ENCODE results near the gene NTHL1.

NTHL1 gene

GRCh38 chr16:2062801-2063200, 15.2 kb upstream of the NTHL1 start:
- H3K27me3 ChIP-seq (ENCODE audit: insufficient read depth, low read length) = no peaks in the 10 kb centered on the region
- H3K79me2 ChIP-seq (ENCODE audit: control insufficient read depth, insufficient read depth, low read length, unreplicated experiment) = no peaks in the 10 kb centered on the region
- no peaks in the 10 kb centered on the region for H3K4me1 ChIP-seq (ENCODE audit: control insufficient read depth, insufficient read depth, low read length, unreplicated experiment)
- no peak overlapping the region for H2AFZ ChIP-seq (ENCODE audit: low read length, unreplicated experiment)
- no peak overlapping the region for H3K27ac ChIP-seq (ENCODE audit: low read depth, low read length)
- H3K4me3 ChIP-seq (ENCODE audit: low read depth, low read length) = no peak overlapping the region
- H3K36me3 ChIP-seq (ENCODE audit: insufficient read depth, low read length) = peaks cover 8% of the 10 kb centered on the region; the same call in 1 of the 2 replicates

GRCh38 chr16:2061526-2061925, 13.9 kb upstream of the NTHL1 start:
- Histone ChIP-seq H3K36me3 (ENCODE audit: insufficient read depth, low read length) (peaks cover 8% of the 10 kb centered on the region; the same call in 1 of the 2 replicates), H3K4me1 (ENCODE audit: control insufficient read depth, insufficient read depth, low read length, unreplicated experiment) (no peaks in the 10 kb centered on the region), H2AFZ (ENCODE audit: low read length, unreplicated experiment) (no peak overlapping the region)

GRCh38 chr16:2061023-2061422, 13.4 kb upstream of the NTHL1 start:
- no peaks in the 10 kb centered on the region for H3K79me2 ChIP-seq (ENCODE audit: control insufficient read depth, insufficient read depth, low read length, unreplicated experiment)
- no peak overlapping the region for H3K27ac ChIP-seq (ENCODE audit: low read depth, low read length)
- no peaks in the 10 kb centered on the region for H3K4me1 ChIP-seq (ENCODE audit: control insufficient read depth, insufficient read depth, low read length, unreplicated experiment)
- H3K36me3 ChIP-seq (ENCODE audit: insufficient read depth, low read length) = peaks cover 5% of the 10 kb centered on the region; the same call in 1 of the 2 replicates
- H3K27me3 ChIP-seq (ENCODE audit: insufficient read depth, low read length) = no peaks in the 10 kb centered on the region
- no peak overlapping the region for H2AFZ ChIP-seq (ENCODE audit: low read length, unreplicated experiment)
- no peak overlapping the region for H3K4me3 ChIP-seq (ENCODE audit: low read depth, low read length)

More at GRCh38 chr16:2061526-2061925, 13.9 kb upstream of the NTHL1 start:
- Histone ChIP-seq H3K27me3 (ENCODE audit: insufficient read depth, low read length) (no peaks in the 10 kb centered on the region), H3K27ac (ENCODE audit: low read depth, low read length) (no peak overlapping the region), H3K79me2 (ENCODE audit: control insufficient read depth, insufficient read depth, low read length, unreplicated experiment) (no peaks in the 10 kb centered on the region), H3K4me3 (ENCODE audit: low read depth, low read length) (no peak overlapping the region)

- Histone ChIP-seq H3K4me1 (ENCODE audit: control insufficient read depth, insufficient read depth, low read length, unreplicated experiment) (no peaks in the 10 kb centered on the region), H3K4me3 (ENCODE audit: low read depth, low read length) (no peak overlapping the region), H3K36me3 (ENCODE audit: insufficient read depth, low read length) (no peaks in the 10 kb centered on the region), H3K27me3 (ENCODE audit: insufficient read depth, low read length) (no peaks in the 10 kb centered on the region), H2AFZ (ENCODE audit: low read length, unreplicated experiment) (no peak overlapping the region), H3K27ac (ENCODE audit: low read depth, low read length) (no peak overlapping the region), H3K79me2 (ENCODE audit: control insufficient read depth, insufficient read depth, low read length, unreplicated experiment) (no peaks in the 10 kb centered on the region)
Measured at GRCh38 chr16:2060346-2060745, 12.7 kb upstream of the NTHL1 start.

GRCh38 chr16:2058872-2059271, 11.2 kb upstream of the NTHL1 start:
- Histone ChIP-seq H3K36me3 (ENCODE audit: insufficient read depth, low read length) (peaks cover under 1% of the 10 kb centered on the region; the same call in 1 of the 2 replicates), H3K4me1 (ENCODE audit: control insufficient read depth, insufficient read depth, low read length, unreplicated experiment) (no peaks in the 10 kb centered on the region), H3K27me3 (ENCODE audit: insufficient read depth, low read length) (no peaks in the 10 kb centered on the region), H3K4me3 (ENCODE audit: low read depth, low read length) (no peak overlapping the region), H2AFZ (ENCODE audit: low read length, unreplicated experiment) (no peak overlapping the region), H3K27ac (ENCODE audit: low read depth, low read length) (no peak overlapping the region), H3K79me2 (ENCODE audit: control insufficient read depth, insufficient read depth, low read length, unreplicated experiment) (no peaks in the 10 kb centered on the region)

GRCh38 chr16:2058420-2058819, 10.8 kb upstream of the NTHL1 start:
- Histone ChIP-seq H3K4me1 (ENCODE audit: control insufficient read depth, insufficient read depth, low read length, unreplicated experiment) (no peaks in the 10 kb centered on the region), H3K27ac (ENCODE audit: low read depth, low read length) (no peak overlapping the region), H3K79me2 (ENCODE audit: control insufficient read depth, insufficient read depth, low read length, unreplicated experiment) (no peaks in the 10 kb centered on the region), H3K27me3 (ENCODE audit: insufficient read depth, low read length) (no peaks in the 10 kb centered on the region), H3K36me3 (ENCODE audit: insufficient read depth, low read length) (peaks cover 3% of the 10 kb centered on the region; the same call in 1 of the 2 replicates), H2AFZ (ENCODE audit: low read length, unreplicated experiment) (no peak overlapping the region), H3K4me3 (ENCODE audit: low read depth, low read length) (no peak overlapping the region)

- no peak overlapping the region for H3K4me3 ChIP-seq (ENCODE audit: low read depth, low read length)
- H3K27me3 ChIP-seq (ENCODE audit: insufficient read depth, low read length) = no peaks in the 10 kb centered on the region
- no peaks in the 10 kb centered on the region for H3K4me1 ChIP-seq (ENCODE audit: control insufficient read depth, insufficient read depth, low read length, unreplicated experiment)
- peaks cover 3% of the 10 kb centered on the region; the same call in 1 of the 2 replicates for H3K36me3 ChIP-seq (ENCODE audit: insufficient read depth, low read length)
- H2AFZ ChIP-seq (ENCODE audit: low read length, unreplicated experiment) = no peak overlapping the region
- no peak overlapping the region for H3K27ac ChIP-seq (ENCODE audit: low read depth, low read length)
- H3K79me2 ChIP-seq (ENCODE audit: control insufficient read depth, insufficient read depth, low read length, unreplicated experiment) = no peaks in the 10 kb centered on the region
Measured at GRCh38 chr16:2057438-2057837, 9.8 kb upstream of the NTHL1 start.

GRCh38 chr16:2056681-2057407, 9.2 kb upstream of the NTHL1 start:
- Histone ChIP-seq H3K27ac (ENCODE audit: low read depth, low read length) (no peak overlapping the region), H3K4me1 (ENCODE audit: control insufficient read depth, insufficient read depth, low read length, unreplicated experiment) (no peaks in the 10 kb centered on the region), H3K36me3 (ENCODE audit: insufficient read depth, low read length) (peaks cover 3% of the 10 kb centered on the region; the same call in 1 of the 2 replicates), H3K79me2 (ENCODE audit: control insufficient read depth, insufficient read depth, low read length, unreplicated experiment) (no peaks in the 10 kb centered on the region), H3K27me3 (ENCODE audit: insufficient read depth, low read length) (no peaks in the 10 kb centered on the region), H3K4me3 (ENCODE audit: low read depth, low read length) (no peak overlapping the region), H2AFZ (ENCODE audit: low read length, unreplicated experiment) (no peak overlapping the region)

- H2AFZ ChIP-seq (ENCODE audit: low read length, unreplicated experiment) = no peak overlapping the region
- H3K4me3 ChIP-seq (ENCODE audit: low read depth, low read length) = no peak overlapping the region
- H3K36me3 ChIP-seq (ENCODE audit: insufficient read depth, low read length) = peaks cover 3% of the 10 kb centered on the region; the same call in 1 of the 2 replicates
- no peaks in the 10 kb centered on the region for H3K79me2 ChIP-seq (ENCODE audit: control insufficient read depth, insufficient read depth, low read length, unreplicated experiment)
- H3K27ac ChIP-seq (ENCODE audit: low read depth, low read length) = no peak overlapping the region
- H3K4me1 ChIP-seq (ENCODE audit: control insufficient read depth, insufficient read depth, low read length, unreplicated experiment) = no peaks in the 10 kb centered on the region
- H3K27me3 ChIP-seq (ENCODE audit: insufficient read depth, low read length) = no peaks in the 10 kb centered on the region
Measured at GRCh38 chr16:2056077-2056476, 8.4 kb upstream of the NTHL1 start.

- Histone ChIP-seq H3K36me3 (ENCODE audit: insufficient read depth, low read length) (peaks cover 3% of the 10 kb centered on the region; the same call in 1 of the 2 replicates), H3K27ac (ENCODE audit: low read depth, low read length) (no peak overlapping the region)
Measured at GRCh38 chr16:2054543-2055245, 7.1 kb upstream of the NTHL1 start.

GRCh38 chr16:2053897-2054296, 6.3 kb upstream of the NTHL1 start:
- Histone ChIP-seq H3K27ac (ENCODE audit: low read depth, low read length) (no peak overlapping the region), H3K79me2 (ENCODE audit: control insufficient read depth, insufficient read depth, low read length, unreplicated experiment) (peaks cover 4% of the 10 kb centered on the region), H2AFZ (ENCODE audit: low read length, unreplicated experiment) (no peak overlapping the region), H3K4me1 (ENCODE audit: control insufficient read depth, insufficient read depth, low read length, unreplicated experiment) (peaks cover 2% of the 10 kb centered on the region), H3K4me3 (ENCODE audit: low read depth, low read length) (no peak overlapping the region), H3K36me3 (ENCODE audit: insufficient read depth, low read length) (peaks cover 3% of the 10 kb centered on the region; the same call in 1 of the 2 replicates), H3K27me3 (ENCODE audit: insufficient read depth, low read length) (no peaks in the 10 kb centered on the region)

More at GRCh38 chr16:2054543-2055245, 7.1 kb upstream of the NTHL1 start:
- Histone ChIP-seq H3K4me3 (ENCODE audit: low read depth, low read length) (no peak overlapping the region), H3K27me3 (ENCODE audit: insufficient read depth, low read length) (no peaks in the 10 kb centered on the region), H3K4me1 (ENCODE audit: control insufficient read depth, insufficient read depth, low read length, unreplicated experiment) (no peaks in the 10 kb centered on the region), H3K79me2 (ENCODE audit: control insufficient read depth, insufficient read depth, low read length, unreplicated experiment) (no peaks in the 10 kb centered on the region), H2AFZ (ENCODE audit: low read length, unreplicated experiment) (no peak overlapping the region)
